GM23338 (cell line): ENCODE data around the gene IDUA. TPM values are rescaled to one million over a fixed set of nuclear protein-coding genes. Genes with fewer than 3 reads are reported as not detected.
"Not testable (repeated sequence)": the region's sequence is repeated elsewhere in the genome, so short reads cannot be mapped to it uniquely, and the experiment has no call there.

Experiments
- ATAC-seq: fragments of 200-7000 bp; cut with Tn5 transposase; 3 replicates; pipeline ENCODE4 v1.9.1; 2020
- DNase-seq: peaks from one replicate; pipeline ENCODE4 v3.0.0-alpha.2; 2015; ENCODE audit warnings: low spot score
- H2AFZ ChIP-seq: fragments of 200-600 bp; sonication (generic); 2 replicates; pipeline ENCODE4 v1.8.0; 2016; ENCODE audit warnings: antibody characterized with exemption, mild to moderate bottlenecking, moderate library complexity
- H3F3A ChIP-seq: fragments of 200-600 bp; sonication (generic); replicated peaks from 2 replicates; pipeline ENCODE4 v1.8.0; 2017; ENCODE audit warnings: antibody characterized with exemption, mixed run types, low read depth
- H3K27ac ChIP-seq: fragments of 200-600 bp; sonication (generic); 2 replicates; pipeline ENCODE4 v1.6.1; 2016; ENCODE audit warnings: low read depth
- H3K27me3 ChIP-seq: fragments of 200-600 bp; sonication (generic); 2 replicates; pipeline ENCODE4 v1.8.0; 2016; ENCODE audit warnings: mild to moderate bottlenecking, mixed run types, moderate library complexity; ENCODE audit not compliant: insufficient read depth
- H3K36me3 ChIP-seq: fragments of 200-600 bp; sonication (generic); 2 replicates; pipeline ENCODE4 v1.8.0; 2016; ENCODE audit warnings: mild to moderate bottlenecking; ENCODE audit not compliant: insufficient read depth
- H3K4me1 ChIP-seq: fragments of 200-600 bp; sonication (generic); 2 replicates; pipeline ENCODE4 v1.8.0; 2016; ENCODE audit warnings: mild to moderate bottlenecking, moderate library complexity; ENCODE audit not compliant: insufficient read depth
- H3K4me2 ChIP-seq: fragments of 200-600 bp; sonication (generic); 2 replicates; pipeline ENCODE4 v1.7.1; 2017; ENCODE audit warnings: mixed run types
- H3K4me3 ChIP-seq: fragments of 200-600 bp; sonication (generic); 2 replicates; pipeline ENCODE4 v1.6.1; 2016; ENCODE audit warnings: mixed run types
- H3K79me2 ChIP-seq: fragments of 200-600 bp; sonication (generic); replicated peaks from 2 replicates; pipeline ENCODE4 v1.8.0; 2017; ENCODE audit warnings: mild to moderate bottlenecking; ENCODE audit not compliant: insufficient read depth
- H3K9me2 ChIP-seq: fragments of 200-600 bp; sonication (generic); 2 replicates; pipeline ENCODE4 v1.8.0; 2017; ENCODE audit not compliant: insufficient read depth
- H4K20me1 ChIP-seq: fragments of 200-600 bp; sonication (generic); replicated peaks from 2 replicates; pipeline ENCODE4 v1.8.0; 2017; ENCODE audit warnings: mild to moderate bottlenecking; ENCODE audit not compliant: insufficient read depth
- H3K27ac Mint-ChIP-seq: 2 replicates; pipeline ENCODE4 v1.8.0; 2020; ENCODE audit warnings: inconsistent platforms, mild to moderate bottlenecking, moderate library complexity, mixed read lengths
- H3K27me3 Mint-ChIP-seq: 3 replicates; pipeline ENCODE4 v1.8.0; 2022; ENCODE audit warnings: low read depth, mild to moderate bottlenecking, moderate library complexity, mixed read lengths, inconsistent platforms; ENCODE audit not compliant: insufficient read depth, poor library complexity
- H3K36me3 Mint-ChIP-seq: 3 replicates; pipeline ENCODE4 v1.8.0; 2021; ENCODE audit warnings: low read depth, mild to moderate bottlenecking, inconsistent platforms, moderate library complexity, mixed read lengths
- H3K4me1 Mint-ChIP-seq: 3 replicates; pipeline ENCODE4 v1.8.0; 2020; ENCODE audit warnings: mild to moderate bottlenecking, inconsistent platforms, mixed read lengths
- H3K4me3 Mint-ChIP-seq: 3 replicates; pipeline ENCODE4 v1.8.0; 2021; ENCODE audit warnings: moderate library complexity, mild to moderate bottlenecking, inconsistent platforms, mixed read lengths
- H3K9me3 Mint-ChIP-seq: 3 replicates; pipeline ENCODE4 v1.8.0; 2020; ENCODE audit warnings: moderate library complexity, mild to moderate bottlenecking, inconsistent platforms, mixed read lengths
- CREB1 ChIP-seq: fragments of 250-450 bp; sonication (Bioruptor Pico); IDR thresholded peaks from 2 replicates; pipeline ENCODE4 v1.5.0; 2020; ENCODE audit warnings: low read depth, mild to moderate bottlenecking, moderate library complexity
- CTCF ChIP-seq, 2 experiments: fragments of 200-600 bp in 1 of 2; sonication (generic) in 1 of 2; conservative IDR thresholded peaks; 2 replicates each; pipeline versions ENCODE4 v1.5.1 to v1.6.1; 2016 to 2017; ENCODE audit warnings: antibody characterized with exemption in 2 of 2, low read depth in 2 of 2, mild to moderate bottlenecking in 2 of 2, moderate library complexity in 1 of 2
- JUNB ChIP-seq: IDR thresholded peaks from one replicate; pipeline ENCODE4 v1.6.1; 2016; ENCODE audit warnings: antibody characterized with exemption; ENCODE audit not compliant: unreplicated experiment
- NANOG ChIP-seq: IDR thresholded peaks from 2 replicates; pipeline ENCODE4 v1.6.1; 2016; ENCODE audit warnings: antibody characterized with exemption, borderline replicate concordance
- REST ChIP-seq: IDR thresholded peaks from one replicate; pipeline ENCODE4 v1.6.1; 2018; ENCODE audit warnings: antibody characterized with exemption; ENCODE audit not compliant: unreplicated experiment
- STAT1 ChIP-seq: IDR thresholded peaks from one replicate; pipeline ENCODE4 v1.6.1; 2016; ENCODE audit warnings: antibody characterized with exemption; ENCODE audit not compliant: unreplicated experiment
- ZNF114 ChIP-seq: fragments of 250-450 bp; sonication (Bioruptor Pico); IDR thresholded peaks from 2 replicates; pipeline ENCODE4 v1.5.0; 2020; ENCODE audit warnings: mild to moderate bottlenecking, moderate library complexity
- ZNF331 ChIP-seq: fragments of 250-450 bp; sonication (Bioruptor Pico); IDR thresholded peaks from 2 replicates; pipeline ENCODE4 v1.5.0; 2020; ENCODE audit warnings: low read depth, mild to moderate bottlenecking, moderate library complexity
- polyA plus RNA-seq: library from polyadenylated mRNA; unstranded; fragments of >200 nt; fragmentation: Nextera tagmentation; extraction: Ambion mirVana; gene quantifications from 2 replicates; pipeline ENCODE4 v1.2.1, GENCODE V29; 2016
- total RNA-seq: library from RNA; depleted of rRNA; stranded (reverse); fragments of >200 nt; shearing (Covaris generic); gene quantifications from 2 replicates; pipeline ENCODE4 v1.2.3, GENCODE V29; 2014

IDUA gene
- total and polyA plus RNA-seq, 2 experiments from 2014 or later = 1.3 to 6.1 TPM

GRCh38 chr4:976016-976415 is 10.8 kb upstream of the IDUA start:
- not testable (repeated sequence) for ATAC-seq, H3K4me3 Mint-ChIP-seq

GRCh38 chr4:978957-979701 is 7.7 kb upstream of the IDUA start:
- Histone ChIP-seq H3K4me2 (no peak overlapping the region), H3K9me2 (no peaks in the 10 kb centered on the region), H3K79me2 (no peaks in the 10 kb centered on the region), H3F3A (0 out of 2 replicates have a peak, but pooled peaks cover 4% of the 10 kb centered on the region), H3K4me3 (no peak overlapping the region), H3K36me3 (no peaks in the 10 kb centered on the region), H3K27me3 (peaks cover 4% of the 10 kb centered on the region; the same call in 1 of the 2 replicates), H4K20me1 (no peaks in the 10 kb centered on the region), H3K27ac (no peak overlapping the region), H2AFZ (peak overlapping the region; percentile 29; the same call in 1 of the 2 replicates), H3K4me1 (no peaks in the 10 kb centered on the region; the same call in 1 of the 2 replicates)
- Mint-ChIP-seq H3K27me3 (peaks cover 31% of the 10 kb centered on the region), H3K9me3 (peaks cover 15% of the 10 kb centered on the region; the same call in 1 of the 3 replicates), H3K36me3 (no peaks in the 10 kb centered on the region), H3K4me3 (no peak overlapping the region), H3K27ac (0 out of 2 replicates have a peak overlapping the region, but pooled peaks have one; percentile 39), H3K4me1 (peaks cover 4% of the 10 kb centered on the region)
- ATAC-seq = no peak
- no peak for DNase-seq
- TF ChIP-seq CTCF (conservative IDR thresholded peaks at IDR 0.05; ENCODE audit: low read depth in 2 of 2) (no peak), ZNF114 (CRISPR knock-in tag) (no peak), JUNB (no peak), CREB1 (CRISPR knock-in tag) (no peak), STAT1 (no peak)

More at GRCh38 chr4:976016-976415, 10.8 kb upstream of the IDUA start:
- H4K20me1 ChIP-seq, H3K4me1 Mint-ChIP-seq, H3K79me2 ChIP-seq, H3K4me2 ChIP-seq, H3K4me1 ChIP-seq, H3F3A ChIP-seq, DNase-seq, H3K36me3 Mint-ChIP-seq, H3K27ac Mint-ChIP-seq, H2AFZ ChIP-seq, H3K36me3 ChIP-seq, H3K9me2 ChIP-seq, H3K27ac ChIP-seq, H3K4me3 ChIP-seq, H3K27me3 ChIP-seq: not testable (repeated sequence)
- H3K27me3 Mint-ChIP-seq = peaks cover 23% of the 10 kb centered on the region
- peaks cover 16% of the 10 kb centered on the region; the same call in 1 of the 3 replicates for H3K9me3 Mint-ChIP-seq

GRCh38 chr4:982291-982690 is 4.6 kb upstream of the IDUA start:
- DNase-seq (no peak), ATAC-seq (no peak)
- peaks cover 17% of the 10 kb centered on the region for H3K27me3 ChIP-seq
- H3F3A ChIP-seq = peaks cover 7% of the 10 kb centered on the region; the same call in 1 of the 2 replicates
- no peak overlapping the region for H3K4me2 ChIP-seq
- no peaks in the 10 kb centered on the region for H3K79me2 ChIP-seq
- H4K20me1 ChIP-seq = no peaks in the 10 kb centered on the region
- no peak overlapping the region for H3K27ac Mint-ChIP-seq
- no peaks in the 10 kb centered on the region for H3K9me2 ChIP-seq
- peaks cover 16% of the 10 kb centered on the region for H3K4me1 ChIP-seq
- H3K27me3 Mint-ChIP-seq = peaks cover 42% of the 10 kb centered on the region
- no peaks in the 10 kb centered on the region for H3K36me3 Mint-ChIP-seq
- no peak overlapping the region for H3K4me3 ChIP-seq
- peaks cover 7% of the 10 kb centered on the region for H3K4me1 Mint-ChIP-seq
- no peaks in the 10 kb centered on the region for H3K9me3 Mint-ChIP-seq
- no peak overlapping the region for H2AFZ ChIP-seq
- no peak overlapping the region for H3K27ac ChIP-seq
- H3K4me3 Mint-ChIP-seq = no peak overlapping the region
- H3K36me3 ChIP-seq = no peaks in the 10 kb centered on the region
- TF ChIP-seq NANOG = no peak
- TF ChIP-seq JUNB = no peak
- no peak for TF ChIP-seq ZNF331 (CRISPR knock-in tag)
- no peak for TF ChIP-seq STAT1
- no peak for TF ChIP-seq CREB1 (CRISPR knock-in tag)
- no peak for TF ChIP-seq REST
